Glutamatergic neuron (in vitro differentiated cells): ENCODE data around the gene ATP23. TPM values are rescaled to one million over a fixed set of nuclear protein-coding genes. Genes with fewer than 3 reads are reported as not detected.

Experiments used
- DNase-seq: peaks from one replicate; pipeline ENCODE4 v3.0.0; 2022
- H3K27ac Mint-ChIP-seq: one replicate; pipeline ENCODE4 v1.8.0; 2020; ENCODE audit warnings: mild to moderate bottlenecking, mixed read lengths, inconsistent platforms; ENCODE audit not compliant: unreplicated experiment
- H3K27me3 Mint-ChIP-seq: one replicate; pipeline ENCODE4 v1.8.0; 2020; ENCODE audit warnings: mild to moderate bottlenecking, moderate library complexity, mixed read lengths, inconsistent platforms; ENCODE audit not compliant: unreplicated experiment
- H3K36me3 Mint-ChIP-seq: one replicate; pipeline ENCODE4 v1.8.0; 2020; ENCODE audit warnings: mild to moderate bottlenecking, mixed read lengths, inconsistent platforms; ENCODE audit not compliant: unreplicated experiment
- H3K4me1 Mint-ChIP-seq: one replicate; pipeline ENCODE4 v1.8.0; 2020; ENCODE audit warnings: mild to moderate bottlenecking, low read depth, mixed read lengths, inconsistent platforms; ENCODE audit not compliant: unreplicated experiment
- H3K4me3 Mint-ChIP-seq: one replicate; pipeline ENCODE4 v1.8.0; 2020; ENCODE audit warnings: mild to moderate bottlenecking, mixed read lengths, inconsistent platforms; ENCODE audit not compliant: unreplicated experiment
- H3K9me3 Mint-ChIP-seq: one replicate; pipeline ENCODE4 v1.8.0; 2020; ENCODE audit warnings: mild to moderate bottlenecking, moderate library complexity, mixed read lengths, inconsistent platforms; ENCODE audit not compliant: unreplicated experiment
- total RNA-seq: library from RNA; stranded (reverse); fragmentation: NEBNext Ultra II Directional; extraction: Animal tissue kit (Norgen Biotek cat#: 25700); gene quantifications from one replicate; pipeline ENCODE4 v1.2.1, GENCODE V29; 2021; ENCODE audit not compliant: unreplicated experiment
- TF ChIP-seq, protein P1 (sequence below): fragments of 200-600 bp; sonication (generic); IDR thresholded peaks from one replicate; pipeline ENCODE4 v1.5.0; 2021; ENCODE audit not compliant: partially characterized antibody, unreplicated experiment

ATP23 gene
- total RNA-seq, 1 donor from 2014 or later = 1.3 TPM

GRCh38 chr12:57908511-57908910 is 32.9 kb upstream of the ATP23 start:
- H3K9me3 Mint-ChIP-seq = peaks cover 2% of the 10 kb centered on the region
- peaks cover 2% of the 10 kb centered on the region for H3K27me3 Mint-ChIP-seq
- TF ChIP-seq, protein P1, sequence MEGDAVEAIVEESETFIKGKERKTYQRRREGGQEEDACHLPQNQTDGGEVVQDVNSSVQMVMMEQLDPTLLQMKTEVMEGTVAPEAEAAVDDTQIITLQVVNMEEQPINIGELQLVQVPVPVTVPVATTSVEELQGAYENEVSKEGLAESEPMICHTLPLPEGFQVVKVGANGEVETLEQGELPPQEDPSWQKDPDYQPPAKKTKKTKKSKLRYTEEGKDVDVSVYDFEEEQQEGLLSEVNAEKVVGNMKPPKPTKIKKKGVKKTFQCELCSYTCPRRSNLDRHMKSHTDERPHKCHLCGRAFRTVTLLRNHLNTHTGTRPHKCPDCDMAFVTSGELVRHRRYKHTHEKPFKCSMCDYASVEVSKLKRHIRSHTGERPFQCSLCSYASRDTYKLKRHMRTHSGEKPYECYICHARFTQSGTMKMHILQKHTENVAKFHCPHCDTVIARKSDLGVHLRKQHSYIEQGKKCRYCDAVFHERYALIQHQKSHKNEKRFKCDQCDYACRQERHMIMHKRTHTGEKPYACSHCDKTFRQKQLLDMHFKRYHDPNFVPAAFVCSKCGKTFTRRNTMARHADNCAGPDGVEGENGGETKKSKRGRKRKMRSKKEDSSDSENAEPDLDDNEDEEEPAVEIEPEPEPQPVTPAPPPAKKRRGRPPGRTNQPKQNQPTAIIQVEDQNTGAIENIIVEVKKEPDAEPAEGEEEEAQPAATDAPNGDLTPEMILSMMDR = no peak
- H3K36me3 Mint-ChIP-seq = no peaks in the 10 kb centered on the region
- peaks cover 11% of the 10 kb centered on the region for H3K4me1 Mint-ChIP-seq
- H3K4me3 Mint-ChIP-seq = no peak overlapping the region
- H3K27ac Mint-ChIP-seq = no peak overlapping the region
- DNase-seq = no peak

DNA sequence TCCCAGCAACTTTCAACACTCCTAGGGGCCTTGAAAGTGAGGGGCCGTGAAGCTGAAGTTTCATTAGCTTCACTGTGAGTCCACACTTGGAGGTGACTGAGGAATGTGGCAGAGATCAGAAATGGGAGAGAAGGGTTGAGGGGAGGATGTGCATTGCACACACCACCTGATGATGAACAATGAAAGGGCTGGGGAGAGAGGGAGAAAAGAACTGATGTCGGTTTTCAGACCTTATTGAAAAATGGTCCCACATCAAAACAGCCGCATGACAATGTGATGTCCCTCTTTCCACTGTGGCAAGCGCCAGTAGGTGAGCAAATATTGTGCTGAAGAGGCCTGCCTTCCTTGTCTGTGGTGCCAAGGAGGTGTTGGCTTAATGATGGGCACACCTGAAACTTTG is 32.3 kb upstream of the ATP23 start:
- TF ChIP-seq, protein P1 = no peak
- no peak for DNase-seq
- peaks cover 2% of the 10 kb centered on the region for H3K27me3 Mint-ChIP-seq
- no peak overlapping the region for H3K4me3 Mint-ChIP-seq
- peaks cover 2% of the 10 kb centered on the region for H3K9me3 Mint-ChIP-seq
- H3K36me3 Mint-ChIP-seq = no peaks in the 10 kb centered on the region
- H3K4me1 Mint-ChIP-seq = peaks cover 11% of the 10 kb centered on the region
- no peak overlapping the region for H3K27ac Mint-ChIP-seq

DNA sequence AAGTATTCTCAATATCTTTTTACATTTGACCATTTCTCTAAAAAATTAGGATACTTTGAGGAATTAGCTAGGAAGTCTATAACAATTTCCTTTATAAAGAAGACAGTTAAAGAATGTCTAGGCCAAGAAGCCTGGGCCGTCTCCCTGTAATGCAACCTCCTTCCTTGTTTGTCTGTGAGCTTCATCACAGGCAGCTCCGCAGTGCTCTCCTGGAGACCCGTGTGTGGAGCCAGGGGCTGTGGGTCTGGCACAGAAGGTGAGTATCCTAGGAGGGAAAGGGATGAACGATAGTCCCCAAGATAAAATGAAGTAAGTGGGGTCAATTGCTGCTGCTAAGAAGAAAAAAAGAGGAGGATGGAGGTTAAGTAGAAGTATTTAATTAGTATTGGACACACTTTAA is 31.8 kb upstream of the ATP23 start:
- Mint-ChIP-seq H3K27me3 (peaks cover 2% of the 10 kb centered on the region), H3K9me3 (peaks cover 2% of the 10 kb centered on the region), H3K36me3 (no peaks in the 10 kb centered on the region), H3K27ac (no peak overlapping the region), H3K4me1 (peaks cover 11% of the 10 kb centered on the region), H3K4me3 (no peak overlapping the region)
- TF ChIP-seq, protein P1 = no peak
- no peak for DNase-seq

DNA sequence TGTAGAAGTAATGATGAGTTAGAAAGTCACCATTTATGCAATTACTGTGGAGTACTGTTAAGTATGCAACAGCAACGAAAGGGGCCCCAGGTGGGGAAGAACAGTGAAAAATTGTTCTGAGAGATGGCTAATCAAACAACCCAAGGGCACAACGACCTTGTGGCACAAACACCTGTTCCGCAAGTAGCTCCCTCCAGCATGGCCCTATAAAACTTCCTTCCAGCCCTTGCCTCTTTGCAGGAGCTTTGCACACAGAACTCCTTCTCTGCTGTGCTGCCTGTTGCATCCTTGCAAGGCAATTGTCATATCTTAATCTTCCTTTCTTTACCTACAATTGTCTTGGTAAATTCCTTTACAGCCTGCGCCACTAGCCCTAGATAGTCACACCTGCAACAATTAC is 23.2 kb upstream of the ATP23 start:
- Mint-ChIP-seq H3K9me3 (no peaks in the 10 kb centered on the region), H3K4me1 (no peaks in the 10 kb centered on the region), H3K27ac (no peak overlapping the region), H3K4me3 (no peak overlapping the region), H3K27me3 (no peaks in the 10 kb centered on the region), H3K36me3 (no peaks in the 10 kb centered on the region)
- TF ChIP-seq, protein P1 = no peak
- DNase-seq = no peak

GRCh38 chr12:57927086-57927485 is 14.3 kb upstream of the ATP23 start:
- Mint-ChIP-seq H3K27me3 (no peaks in the 10 kb centered on the region), H3K4me1 (no peaks in the 10 kb centered on the region), H3K9me3 (no peaks in the 10 kb centered on the region), H3K4me3 (no peak overlapping the region), H3K27ac (no peak overlapping the region), H3K36me3 (no peaks in the 10 kb centered on the region)
- no peak for DNase-seq
- TF ChIP-seq, protein P1 = no peak
